HepG2 (cell line): Measurements from ENCODE around the gene OPA3. TPM values are rescaled to one million over a fixed set of nuclear protein-coding genes. Genes with fewer than 3 reads are reported as not detected.

Source experiments
- BRCA1 ChIP-seq: sonication (generic); formaldehyde crosslinking; IDR thresholded peaks from 2 replicates; pipeline ENCODE4 v1.4.0; 2020; ENCODE audit warnings: missing genetic modification reagents
- FOXP1 ChIP-seq, 2 experiments: fragments of 450-650 bp in 1 of 2; IDR thresholded peaks; 2 replicates each; pipeline ENCODE4 v1.6.1; 2017 to 2018; ENCODE audit warnings: antibody characterized with exemption in 1 of 2
- HNRNPL ChIP-seq: fragments of 200-400 bp; formaldehyde crosslinking; IDR thresholded peaks from 2 replicates; pipeline ENCODE4 v1.6.1; 2017; ENCODE audit warnings: mild to moderate bottlenecking, low read depth, low read length
- MED13 ChIP-seq: sonication (generic); formaldehyde crosslinking; IDR thresholded peaks from 2 replicates; pipeline ENCODE4 v1.5.0; 2020; ENCODE audit warnings: missing genetic modification reagents
- MTA3 ChIP-seq: sonication (generic); formaldehyde crosslinking; IDR thresholded peaks from 2 replicates; pipeline ENCODE4 v1.4.0; 2020; ENCODE audit warnings: missing genetic modification reagents
- NCOA1 ChIP-seq: sonication (generic); formaldehyde crosslinking; IDR thresholded peaks from 2 replicates; pipeline ENCODE4 v1.9.0; 2021; ENCODE audit warnings: missing genetic modification reagents
- NKX3-1 ChIP-seq: sonication (generic); formaldehyde crosslinking; IDR thresholded peaks from 2 replicates; pipeline ENCODE4 v1.5.0; 2020; ENCODE audit warnings: missing genetic modification reagents
- REPIN1 ChIP-seq: sonication (generic); formaldehyde crosslinking; IDR thresholded peaks from 2 replicates; pipeline ENCODE4 v1.8.0; 2022; ENCODE audit warnings: missing genetic modification reagents, low read depth, mild to moderate bottlenecking, borderline replicate concordance
- SP140L ChIP-seq: sonication (generic); formaldehyde crosslinking; IDR thresholded peaks from 2 replicates; pipeline ENCODE4 v1.4.0; 2020; ENCODE audit warnings: missing genetic modification reagents, borderline replicate concordance
- ZNF235 ChIP-seq: sonication (generic); formaldehyde crosslinking; IDR thresholded peaks from 2 replicates; pipeline ENCODE4 v1.8.1; 2023; ENCODE audit warnings: mild to moderate bottlenecking, missing genetic modification reagents, borderline replicate concordance
- ZNF367 ChIP-seq: sonication (generic); formaldehyde crosslinking; IDR thresholded peaks from 2 replicates; pipeline ENCODE4 v1.4.0; 2020; ENCODE audit warnings: missing genetic modification reagents, borderline replicate concordance
- ZNF816 ChIP-seq: sonication (generic); formaldehyde crosslinking; IDR thresholded peaks from 2 replicates; pipeline ENCODE4 v1.8.0; 2022; ENCODE audit warnings: missing genetic modification reagents, mild to moderate bottlenecking, borderline replicate concordance
- polyA plus RNA-seq, 8 experiments: library from polyadenylated mRNA; depleted of rRNA in 3 of 8; stranded (reverse) in 7 of 8; unstranded in 1 of 8; fragments of >200 nt; fragmentation: Illumina TruSeq in 4 of 8; extraction: Trizol in 4 of 8; gene quantifications; 2 replicates each; pipeline versions ENCODE4 v1.2.1 to v1.2.3, GENCODE V29; 2011 to 2016; ENCODE audit warnings: low read depth in 4 of 8, missing spikeins in 1 of 8, mixed read lengths in 1 of 8; ENCODE audit not compliant: insufficient read depth in 1 of 8
- total RNA-seq, 5 experiments: library from RNA; depleted of rRNA; stranded (reverse); fragments of >200 nt; fragmentation: Illumina TruSeq; extraction: Trizol; gene quantifications; 2 replicates each; pipeline ENCODE4 v1.2.3, GENCODE V29; 2016; ENCODE audit warnings: low read depth in 1 of 5
- TF ChIP-seq, protein P1 (sequence below): sonication (generic); formaldehyde crosslinking; IDR thresholded peaks from 2 replicates; pipeline ENCODE4 v1.4.0; 2020; ENCODE audit warnings: mild to moderate bottlenecking, missing genetic modification reagents, borderline replicate concordance
- TF ChIP-seq, protein P2 (sequence below): sonication (generic); formaldehyde crosslinking; IDR thresholded peaks from 2 replicates; pipeline ENCODE4 v1.4.0; 2020; ENCODE audit warnings: mild to moderate bottlenecking, missing genetic modification reagents
- TF ChIP-seq, protein P3 (sequence below): sonication (generic); formaldehyde crosslinking; IDR thresholded peaks from 2 replicates; pipeline ENCODE4 v1.5.1; 2020; ENCODE audit warnings: missing genetic modification reagents, mild to moderate bottlenecking, borderline replicate concordance
- TF ChIP-seq, protein P4 (sequence below): IDR thresholded peaks from 2 replicates; pipeline ENCODE4 v1.6.1; 2012; ENCODE audit warnings: low read depth, low read length, improper control_type of control experiment
- TF ChIP-seq, protein P5 (sequence below): sonication (generic); formaldehyde crosslinking; IDR thresholded peaks from 2 replicates; pipeline ENCODE4 v1.8.1; 2023; ENCODE audit warnings: mild to moderate bottlenecking, inconsistent platforms, moderate library complexity, missing genetic modification reagents, borderline replicate concordance

Gene OPA3
- total and polyA plus RNA-seq, 2 of the 13 experiments (the other 11 are each of a cell fraction or from before 2014, with no cell fraction given) = 8.3 to 17.7 TPM

DNA sequence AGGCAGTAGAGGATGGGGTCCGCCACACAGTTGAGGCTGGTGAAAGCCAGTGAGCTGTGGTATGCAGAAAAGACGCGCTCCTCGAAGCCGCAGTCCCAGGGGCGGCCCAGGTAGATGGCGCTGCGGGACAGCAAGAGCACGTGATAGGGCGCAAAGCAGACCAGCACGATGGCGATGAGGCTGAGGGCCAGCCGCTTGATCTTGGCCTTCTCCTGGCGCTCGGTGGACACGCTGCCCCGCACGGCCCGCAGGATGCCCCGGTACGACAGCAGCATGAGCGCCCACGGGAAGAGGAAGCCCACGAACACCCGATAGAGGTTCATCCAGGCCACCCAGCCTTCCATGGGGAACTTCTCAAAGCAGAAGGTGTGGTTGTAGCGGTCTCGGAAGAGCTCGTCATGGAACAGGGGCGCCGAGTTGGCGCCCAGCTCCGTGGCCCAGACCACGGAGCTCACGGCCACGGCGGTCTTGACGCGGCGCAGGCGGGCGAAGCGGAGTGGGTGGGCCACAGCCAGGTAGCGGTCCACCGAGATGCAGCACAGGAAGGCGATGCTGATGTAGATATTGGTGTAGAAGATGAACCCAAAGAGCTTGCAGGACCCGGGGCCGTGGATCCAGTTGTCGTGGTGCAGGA is 6.5 kb upstream of the OPA3 start (continued):
- TF ChIP-seq, protein P1, sequence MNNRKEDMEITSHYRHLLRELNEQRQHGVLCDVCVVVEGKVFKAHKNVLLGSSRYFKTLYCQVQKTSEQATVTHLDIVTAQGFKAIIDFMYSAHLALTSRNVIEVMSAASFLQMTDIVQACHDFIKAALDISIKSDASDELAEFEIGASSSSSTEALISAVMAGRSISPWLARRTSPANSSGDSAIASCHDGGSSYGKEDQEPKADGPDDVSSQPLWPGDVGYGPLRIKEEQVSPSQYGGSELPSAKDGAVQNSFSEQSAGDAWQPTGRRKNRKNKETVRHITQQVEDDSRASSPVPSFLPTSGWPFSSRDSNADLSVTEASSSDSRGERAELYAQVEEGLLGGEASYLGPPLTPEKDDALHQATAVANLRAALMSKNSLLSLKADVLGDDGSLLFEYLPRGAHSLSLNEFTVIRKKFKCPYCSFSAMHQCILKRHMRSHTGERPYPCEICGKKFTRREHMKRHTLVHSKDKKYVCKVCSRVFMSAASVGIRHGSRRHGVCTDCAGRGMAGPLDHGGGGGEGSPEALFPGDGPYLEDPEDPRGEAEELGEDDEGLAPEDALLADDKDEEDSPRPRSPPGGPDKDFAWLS (CRISPR knock-in tag) = no peak
- TF ChIP-seq SP140L (CRISPR knock-in tag) = no peak
- TF ChIP-seq HNRNPL = 0 out of 2 replicates have a peak, but pooled peaks have one; percentile 33
- no peak for TF ChIP-seq MED13 (CRISPR knock-in tag)
- TF ChIP-seq NCOA1 = no peak
- TF ChIP-seq, protein P2, sequence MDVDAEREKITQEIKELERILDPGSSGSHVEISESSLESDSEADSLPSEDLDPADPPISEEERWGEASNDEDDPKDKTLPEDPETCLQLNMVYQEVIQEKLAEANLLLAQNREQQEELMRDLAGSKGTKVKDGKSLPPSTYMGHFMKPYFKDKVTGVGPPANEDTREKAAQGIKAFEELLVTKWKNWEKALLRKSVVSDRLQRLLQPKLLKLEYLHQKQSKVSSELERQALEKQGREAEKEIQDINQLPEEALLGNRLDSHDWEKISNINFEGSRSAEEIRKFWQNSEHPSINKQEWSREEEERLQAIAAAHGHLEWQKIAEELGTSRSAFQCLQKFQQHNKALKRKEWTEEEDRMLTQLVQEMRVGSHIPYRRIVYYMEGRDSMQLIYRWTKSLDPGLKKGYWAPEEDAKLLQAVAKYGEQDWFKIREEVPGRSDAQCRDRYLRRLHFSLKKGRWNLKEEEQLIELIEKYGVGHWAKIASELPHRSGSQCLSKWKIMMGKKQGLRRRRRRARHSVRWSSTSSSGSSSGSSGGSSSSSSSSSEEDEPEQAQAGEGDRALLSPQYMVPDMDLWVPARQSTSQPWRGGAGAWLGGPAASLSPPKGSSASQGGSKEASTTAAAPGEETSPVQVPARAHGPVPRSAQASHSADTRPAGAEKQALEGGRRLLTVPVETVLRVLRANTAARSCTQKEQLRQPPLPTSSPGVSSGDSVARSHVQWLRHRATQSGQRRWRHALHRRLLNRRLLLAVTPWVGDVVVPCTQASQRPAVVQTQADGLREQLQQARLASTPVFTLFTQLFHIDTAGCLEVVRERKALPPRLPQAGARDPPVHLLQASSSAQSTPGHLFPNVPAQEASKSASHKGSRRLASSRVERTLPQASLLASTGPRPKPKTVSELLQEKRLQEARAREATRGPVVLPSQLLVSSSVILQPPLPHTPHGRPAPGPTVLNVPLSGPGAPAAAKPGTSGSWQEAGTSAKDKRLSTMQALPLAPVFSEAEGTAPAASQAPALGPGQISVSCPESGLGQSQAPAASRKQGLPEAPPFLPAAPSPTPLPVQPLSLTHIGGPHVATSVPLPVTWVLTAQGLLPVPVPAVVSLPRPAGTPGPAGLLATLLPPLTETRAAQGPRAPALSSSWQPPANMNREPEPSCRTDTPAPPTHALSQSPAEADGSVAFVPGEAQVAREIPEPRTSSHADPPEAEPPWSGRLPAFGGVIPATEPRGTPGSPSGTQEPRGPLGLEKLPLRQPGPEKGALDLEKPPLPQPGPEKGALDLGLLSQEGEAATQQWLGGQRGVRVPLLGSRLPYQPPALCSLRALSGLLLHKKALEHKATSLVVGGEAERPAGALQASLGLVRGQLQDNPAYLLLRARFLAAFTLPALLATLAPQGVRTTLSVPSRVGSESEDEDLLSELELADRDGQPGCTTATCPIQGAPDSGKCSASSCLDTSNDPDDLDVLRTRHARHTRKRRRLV (CRISPR knock-in tag) = no peak
- TF ChIP-seq ZNF367 (CRISPR knock-in tag) = no peak
- peak; percentile 87; the same call in 1 of the 2 replicates for TF ChIP-seq NKX3-1 (CRISPR knock-in tag)
- no peak for TF ChIP-seq FOXP1 (IDR thresholded peaks at IDR 0.05)
- no peak for TF ChIP-seq FOXP1 (CRISPR knock-in tag; IDR thresholded peaks at IDR 0.05)
- no peak for TF ChIP-seq BRCA1
- TF ChIP-seq ZNF816 (CRISPR knock-in tag) = no peak
- TF ChIP-seq, protein P3, sequence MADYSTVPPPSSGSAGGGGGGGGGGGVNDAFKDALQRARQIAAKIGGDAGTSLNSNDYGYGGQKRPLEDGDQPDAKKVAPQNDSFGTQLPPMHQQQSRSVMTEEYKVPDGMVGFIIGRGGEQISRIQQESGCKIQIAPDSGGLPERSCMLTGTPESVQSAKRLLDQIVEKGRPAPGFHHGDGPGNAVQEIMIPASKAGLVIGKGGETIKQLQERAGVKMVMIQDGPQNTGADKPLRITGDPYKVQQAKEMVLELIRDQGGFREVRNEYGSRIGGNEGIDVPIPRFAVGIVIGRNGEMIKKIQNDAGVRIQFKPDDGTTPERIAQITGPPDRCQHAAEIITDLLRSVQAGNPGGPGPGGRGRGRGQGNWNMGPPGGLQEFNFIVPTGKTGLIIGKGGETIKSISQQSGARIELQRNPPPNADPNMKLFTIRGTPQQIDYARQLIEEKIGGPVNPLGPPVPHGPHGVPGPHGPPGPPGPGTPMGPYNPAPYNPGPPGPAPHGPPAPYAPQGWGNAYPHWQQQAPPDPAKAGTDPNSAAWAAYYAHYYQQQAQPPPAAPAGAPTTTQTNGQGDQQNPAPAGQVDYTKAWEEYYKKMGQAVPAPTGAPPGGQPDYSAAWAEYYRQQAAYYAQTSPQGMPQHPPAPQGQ (CRISPR knock-in tag) = 0 out of 2 replicates have a peak, but pooled peaks have one; percentile 54
- TF ChIP-seq, protein P4, sequence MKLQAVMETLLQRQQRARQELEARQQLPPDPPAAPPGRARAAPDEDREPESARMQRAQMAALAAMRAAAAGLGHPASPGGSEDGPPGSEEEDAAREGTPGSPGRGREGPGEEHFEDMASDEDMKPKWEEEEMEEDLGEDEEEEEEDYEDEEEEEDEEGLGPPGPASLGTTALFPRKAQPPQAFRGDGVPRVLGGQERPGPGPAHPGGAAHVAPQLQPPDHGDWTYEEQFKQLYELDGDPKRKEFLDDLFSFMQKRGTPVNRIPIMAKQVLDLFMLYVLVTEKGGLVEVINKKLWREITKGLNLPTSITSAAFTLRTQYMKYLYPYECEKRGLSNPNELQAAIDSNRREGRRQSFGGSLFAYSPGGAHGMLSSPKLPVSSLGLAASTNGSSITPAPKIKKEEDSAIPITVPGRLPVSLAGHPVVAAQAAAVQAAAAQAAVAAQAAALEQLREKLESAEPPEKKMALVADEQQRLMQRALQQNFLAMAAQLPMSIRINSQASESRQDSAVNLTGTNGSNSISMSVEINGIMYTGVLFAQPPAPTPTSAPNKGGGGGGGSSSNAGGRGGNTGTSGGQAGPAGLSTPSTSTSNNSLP = no peak
- TF ChIP-seq REPIN1 = peak; percentile 90
- TF ChIP-seq ZNF235 = no peak
- TF ChIP-seq, protein P5, sequence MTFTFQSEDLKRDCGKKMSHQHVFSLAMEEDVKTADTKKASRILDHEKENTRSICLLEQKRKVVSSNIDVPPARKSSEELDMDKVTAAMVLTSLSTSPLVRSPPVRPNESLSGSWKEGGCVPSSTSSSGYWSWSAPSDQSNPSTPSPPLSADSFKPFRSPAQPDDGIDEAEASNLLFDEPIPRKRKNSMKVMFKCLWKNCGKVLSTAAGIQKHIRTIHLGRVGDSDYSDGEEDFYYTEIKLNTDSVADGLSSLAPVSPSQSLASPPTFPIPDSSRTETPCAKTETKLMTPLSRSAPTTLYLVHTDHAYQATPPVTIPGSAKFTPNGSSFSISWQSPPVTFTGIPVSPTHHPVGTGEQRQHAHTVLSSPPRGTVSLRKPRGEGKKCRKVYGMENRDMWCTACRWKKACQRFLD (CRISPR knock-in tag) = no peak; the same call in 1 of the 2 replicates
- TF ChIP-seq MTA3 = no peak
